Measurements from ENCODE around the gene MED4.

Gene MED4

GRCh38 chr13:48126944-48127830, 32.3 kb upstream of the MED4 start:
- ChIA-PET CTCF (interaction anchor here (0.6 to 2.7 kb wide), 17 partner anchors 9 to 642 kb away, joined by 3 to 25 read pairs (median 4); partner anchors contain the start of gene MED4), POLR2A (no interaction called here)
- TF ChIP-seq CTCF (IDR thresholded peaks at IDR 0.05; ENCODE audit: control extremely low read depth, extremely low read depth, low read depth, missing control alignments) = peak; percentile 52
- DNase-seq (ENCODE audit: extremely low spot score) = peak; percentile 60

GRCh38 chr13:48125794-48126228, 30.9 kb upstream of the MED4 start:
- no peak for TF ChIP-seq CTCF (IDR thresholded peaks at IDR 0.05; ENCODE audit: control extremely low read depth, extremely low read depth, low read depth, missing control alignments)
- ChIA-PET POLR2A (no interaction called here), CTCF (interaction anchor here (1.0 to 2.7 kb wide), 5 partner anchors 10 to 643 kb away, joined by 3 to 25 read pairs (median 4); partner anchors contain the start of gene MED4)
- DNase-seq (ENCODE audit: extremely low spot score) = no peak

GRCh38 chr13:48123812-48124211, 28.9 kb upstream of the MED4 start:
- no peak for DNase-seq (ENCODE audit: extremely low spot score)
- CTCF ChIA-PET = interaction anchor here (1.4 kb wide), 1 partner anchor 109 kb away, joined by 4 read pairs; the partner anchor contains the start of gene ITM2B
- POLR2A ChIA-PET = no interaction called here
- TF ChIP-seq CTCF (IDR thresholded peaks at IDR 0.05; ENCODE audit: control extremely low read depth, extremely low read depth, low read depth, missing control alignments) = no peak

GRCh38 chr13:48121733-48122132, 26.8 kb upstream of the MED4 start:
- CTCF ChIA-PET = no interaction called here
- POLR2A ChIA-PET = no interaction called here
- no peak for TF ChIP-seq CTCF (IDR thresholded peaks at IDR 0.05; ENCODE audit: control extremely low read depth, extremely low read depth, low read depth, missing control alignments)
- no peak for DNase-seq (ENCODE audit: extremely low spot score)

GRCh38 chr13:48120241-48120640, 25.3 kb upstream of the MED4 start:
- TF ChIP-seq CTCF (IDR thresholded peaks at IDR 0.05; ENCODE audit: control extremely low read depth, extremely low read depth, low read depth, missing control alignments) = no peak
- DNase-seq (ENCODE audit: extremely low spot score) = no peak
- POLR2A ChIA-PET = no interaction called here
- CTCF ChIA-PET = interaction anchor here (1.1 to 1.5 kb wide), 5 partner anchors 9 to 649 kb away, joined by 3 to 6 read pairs (median 4); no protein-coding TSS in a partner anchor

GRCh38 chr13:48118030-48118429, 23.1 kb upstream of the MED4 start:
- no peak for TF ChIP-seq CTCF (IDR thresholded peaks at IDR 0.05; ENCODE audit: control extremely low read depth, extremely low read depth, low read depth, missing control alignments)
- ChIA-PET POLR2A (no interaction called here), CTCF (interaction anchor here (1.3 to 1.8 kb wide), 4 partner anchors 8 to 651 kb away, joined by 3 to 6 read pairs (median 4); no protein-coding TSS in a partner anchor)
- no peak for DNase-seq (ENCODE audit: extremely low spot score)
